ENCODE results near the gene INPP5E.
"Not testable (repeated sequence)": the region's sequence is repeated elsewhere in the genome, so short reads cannot be mapped to it uniquely, and the experiment has no call there.

The INPP5E gene

DNA sequence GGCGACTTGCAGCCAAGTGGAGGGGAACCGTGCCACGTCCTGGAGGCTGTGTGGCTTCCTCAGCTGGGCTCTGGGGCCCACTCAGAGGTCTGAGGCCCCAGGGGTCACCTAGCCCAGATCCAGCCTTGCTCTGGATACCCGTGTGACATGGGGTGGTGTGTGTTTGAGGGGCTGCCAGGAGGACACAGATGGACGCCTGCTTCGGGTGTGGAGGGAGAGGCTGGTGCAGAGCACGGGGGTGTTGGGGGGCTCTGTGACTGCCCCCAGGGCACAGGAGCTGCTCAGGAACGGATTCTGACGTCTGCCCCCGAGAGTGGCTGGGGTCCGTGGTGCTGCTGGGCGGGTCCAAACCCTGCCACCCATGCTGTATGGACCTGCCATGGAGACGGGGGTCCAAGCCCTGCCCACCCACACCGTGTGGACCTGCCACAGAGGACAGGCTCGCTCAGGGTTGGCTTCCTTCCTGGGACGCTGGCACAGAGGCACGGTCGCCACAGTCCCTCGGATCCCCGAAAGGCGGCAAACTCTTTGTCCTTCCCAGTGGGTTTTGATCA lies 10.5 kb downstream of the INPP5E start:
- no peak for DNase-seq

- no peak for DNase-seq
Observed at GRCh38 chr9:136426787-136427186, 12.9 kb downstream of the INPP5E start.

DNA sequence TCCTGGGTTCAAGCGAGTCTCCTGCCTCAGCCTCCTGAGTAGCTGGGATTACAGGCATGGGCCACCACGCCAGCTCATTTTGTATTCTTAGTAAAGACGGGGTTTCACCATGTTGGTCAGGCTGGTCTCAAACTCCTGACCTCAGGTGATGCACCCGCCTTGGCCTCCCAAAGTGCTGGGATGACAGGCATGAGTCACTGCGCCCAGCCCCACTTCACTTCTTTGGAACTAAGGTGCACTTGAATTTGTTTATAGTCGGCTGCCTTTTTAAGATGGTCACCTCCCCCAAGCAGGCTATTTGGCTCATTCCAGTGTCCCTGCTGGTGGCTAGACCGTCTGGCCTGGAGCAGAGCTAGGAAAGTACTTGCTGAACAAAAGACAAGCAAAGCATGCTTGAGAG lies 14.3 kb downstream of the INPP5E start:
- not testable (repeated sequence) for DNase-seq

GRCh38 chr9:136424750-136425362 lies 14.8 kb downstream of the INPP5E start:
- DNase-seq: no peak

- DNase-seq: no peak
Observed at GRCh38 chr9:136423432-136424146, 16.1 kb downstream of the INPP5E start.

DNA sequence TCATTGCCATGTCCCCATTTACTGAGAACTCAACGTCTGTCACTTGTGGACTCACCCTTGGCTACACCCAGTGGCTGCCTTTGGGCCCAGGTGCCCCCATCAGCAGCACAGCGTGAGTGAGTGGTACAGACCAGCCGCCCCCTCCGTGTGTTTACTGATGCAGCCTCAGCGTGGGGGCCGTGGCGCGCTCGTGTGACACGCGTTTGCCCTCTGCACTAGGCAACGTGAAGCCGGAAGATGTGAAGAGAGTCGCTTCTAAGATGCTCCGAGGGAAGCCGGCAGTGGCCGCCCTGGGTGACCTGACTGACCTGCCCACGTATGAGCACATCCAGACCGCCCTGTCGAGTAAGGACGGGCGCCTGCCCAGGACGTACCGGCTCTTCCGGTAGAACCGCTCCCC lies 16.8 kb downstream of the INPP5E start:
- no peak for DNase-seq

DNA sequence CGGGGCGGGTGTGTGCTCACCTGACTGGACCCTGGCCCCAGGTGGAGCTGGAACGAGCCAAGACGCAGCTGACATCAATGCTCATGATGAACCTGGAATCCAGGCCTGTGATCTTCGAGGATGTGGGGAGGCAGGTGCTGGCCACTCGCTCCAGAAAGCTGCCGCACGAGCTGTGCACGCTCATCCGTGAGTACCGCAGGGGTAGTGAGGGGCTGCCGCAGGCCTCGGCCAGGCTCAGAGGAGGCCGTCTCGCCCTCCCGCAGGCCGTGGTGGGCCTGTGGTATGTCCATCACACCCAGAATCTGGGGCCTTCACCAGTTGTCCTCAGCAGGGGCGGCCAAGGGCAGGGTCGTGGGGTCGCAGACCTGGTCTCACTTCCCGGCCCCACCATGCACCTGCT lies 17.9 kb downstream of the INPP5E start:
- no peak for DNase-seq

DNA sequence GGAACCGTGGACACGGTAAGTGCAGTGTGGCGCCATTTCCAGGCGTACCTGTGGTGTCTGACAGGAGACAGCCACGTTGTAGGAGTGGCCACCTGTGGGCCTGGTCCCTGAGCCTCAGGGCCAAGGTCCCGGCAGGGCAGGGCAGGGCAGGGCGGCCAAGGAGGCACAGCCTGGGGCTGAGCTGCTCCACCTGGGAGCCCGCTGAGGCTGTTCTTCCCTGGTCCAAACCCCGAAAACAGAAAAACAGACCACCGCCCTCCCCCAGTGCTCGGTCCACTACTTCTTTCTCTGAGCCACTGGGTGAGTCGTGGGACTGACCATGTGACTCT lies 20.6 kb downstream of the INPP5E start:
- DNase-seq: no peak

GRCh38 chr9:136418182-136419091 lies 21.2 kb downstream of the INPP5E start:
- DNase-seq: no peak

GRCh38 chr9:136416914-136417313 lies 22.7 kb downstream of the INPP5E start:
- DNase-seq: no peak

- DNase-seq: no peak
Observed at GRCh38 chr9:136416427-136416826, 23.2 kb downstream of the INPP5E start.

GRCh38 chr9:136412962-136413361 lies 26.7 kb downstream of the INPP5E start:
- DNase-seq: no peak

DNA sequence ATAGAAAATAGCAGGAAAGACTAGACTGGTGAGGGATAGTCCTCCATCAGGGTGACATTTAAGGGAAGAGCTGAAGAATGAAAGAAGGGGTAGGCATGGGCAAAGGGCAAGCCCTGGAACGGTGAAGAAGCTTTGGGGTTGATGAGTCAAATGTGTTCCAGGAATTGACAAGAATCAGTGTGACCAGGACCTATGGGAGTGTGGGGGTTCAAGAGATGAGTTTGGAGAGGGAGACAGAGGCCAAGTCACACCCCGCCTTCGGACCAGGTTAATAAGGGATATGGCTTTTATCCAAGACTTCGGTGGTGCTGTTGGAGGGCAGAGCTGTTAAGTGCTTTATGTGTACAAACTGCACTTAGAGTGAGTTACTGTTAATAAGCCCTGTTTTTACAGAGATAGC lies 28.3 kb downstream of the INPP5E start:
- DNase-seq: no peak

DNA sequence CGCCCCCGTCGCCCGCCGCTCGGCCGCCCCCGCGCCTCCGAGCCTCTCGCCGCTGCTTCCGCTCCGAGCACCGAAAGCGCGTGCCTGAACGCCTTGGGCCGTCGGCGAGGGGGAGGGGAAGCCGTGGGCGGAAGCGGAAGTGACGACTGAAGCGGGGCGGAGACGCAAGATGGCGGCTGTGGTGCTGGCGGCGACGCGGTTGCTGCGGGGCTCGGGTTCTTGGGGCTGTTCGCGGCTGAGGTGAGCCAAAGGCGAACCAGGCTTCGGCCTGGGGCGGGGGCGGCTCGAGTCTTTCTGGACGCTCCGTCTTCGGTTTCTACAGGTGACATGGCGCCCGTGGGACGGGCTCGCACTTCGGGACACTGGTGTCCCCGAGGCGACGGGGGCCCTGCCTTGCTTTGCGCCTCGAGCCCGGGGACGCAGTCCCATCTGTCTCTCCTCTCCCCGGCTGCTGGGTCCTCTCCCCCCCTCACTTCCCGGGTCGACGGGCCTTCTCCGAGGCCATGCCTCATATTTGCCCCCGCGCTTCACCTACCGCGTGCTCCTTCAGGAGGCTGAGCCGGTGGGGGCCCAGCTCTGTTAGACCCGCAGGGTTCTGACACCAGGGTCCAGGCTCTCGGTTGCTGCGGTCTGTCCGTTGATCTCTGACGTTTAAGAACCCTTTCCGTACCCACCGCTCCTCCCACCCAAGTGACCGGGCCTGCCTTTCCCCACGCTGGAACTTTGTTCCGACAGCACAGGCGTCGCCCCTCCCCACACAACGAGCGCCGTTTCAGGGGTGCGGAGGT lies 29.0 kb downstream of the INPP5E start, which contains the start of the genes ENTR1 and PMPCA:
Gene ENTR1, minus strand, starts transcription at position 115 of the 788 bp plus-strand sequence. CDS start 217 bp downstream, outside the sequence.
Gene PMPCA, plus strand, starts transcription at position 159 of the 788 bp plus-strand sequence. Its CDS starts 11 bp downstream, at position 170.
- DNase-seq: peak; percentile 97

GRCh38 chr9:136409557-136410455 lies 29.8 kb downstream of the INPP5E start:
- DNase-seq: peak; percentile 47

- no peak for DNase-seq
Observed at GRCh38 chr9:136407911-136408310, 31.7 kb downstream of the INPP5E start.

GRCh38 chr9:136407061-136407460 lies 32.6 kb downstream of the INPP5E start:
- DNase-seq: not testable (repeated sequence)

DNA sequence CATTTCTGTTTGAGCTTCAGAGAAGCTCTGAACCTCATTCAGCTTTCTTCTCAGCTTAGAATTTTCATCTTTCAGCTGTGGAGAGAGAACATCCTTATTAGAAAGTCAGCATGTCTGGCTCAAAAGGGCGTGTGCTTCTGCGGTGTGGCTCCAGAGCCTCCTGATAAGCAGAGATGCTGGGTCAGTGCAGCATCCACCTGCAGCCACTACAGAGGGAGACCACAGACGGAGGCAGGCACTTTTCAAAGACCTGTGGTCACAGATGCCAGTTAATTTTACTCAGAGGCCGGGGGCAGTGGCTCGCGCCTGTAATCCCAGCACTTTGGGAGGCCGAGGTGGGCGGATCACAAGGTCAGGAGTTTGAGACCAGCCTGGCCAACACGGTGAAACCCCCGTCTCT lies 33.7 kb downstream of the INPP5E start:
- DNase-seq: not testable (repeated sequence)

DNA sequence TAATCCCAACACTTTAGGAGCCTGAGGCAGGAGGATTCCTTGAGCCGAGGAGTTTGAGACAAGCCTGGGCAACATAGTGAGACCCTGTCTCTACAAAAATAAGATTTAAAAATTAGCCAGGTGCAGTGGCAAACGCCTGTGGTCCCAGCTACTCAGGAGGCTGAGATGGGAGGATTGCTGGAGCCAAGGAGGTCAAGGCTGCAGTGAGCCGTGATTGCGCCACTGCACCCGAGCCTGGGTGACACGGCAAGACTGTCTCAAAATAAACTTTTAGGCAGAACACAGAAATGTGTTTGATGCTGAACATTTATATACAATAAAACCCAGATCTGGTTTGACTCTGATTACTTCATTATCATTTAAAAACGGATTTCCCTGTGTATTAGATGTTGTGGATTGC lies 34.2 kb downstream of the INPP5E start:
- DNase-seq: no peak

DNA sequence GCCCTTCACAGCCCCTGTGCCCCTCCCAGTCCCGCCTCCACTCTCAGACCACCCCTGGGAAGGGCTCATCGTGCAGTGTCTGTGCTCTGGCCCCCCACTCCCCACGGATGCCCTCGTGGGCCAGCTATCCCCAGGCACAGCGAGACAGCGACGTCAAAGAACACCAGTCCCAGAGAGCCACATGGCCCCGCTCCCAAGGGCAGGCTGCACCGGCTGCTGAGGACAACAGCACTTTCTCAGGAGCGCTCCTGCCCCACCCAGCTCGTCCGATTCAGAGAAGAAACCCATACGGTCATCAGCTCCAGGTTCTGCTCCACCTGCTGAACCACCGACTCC lies 34.9 kb downstream of the INPP5E start:
- DNase-seq: no peak

Data from stimulated activated CD4-positive, alpha-beta T cell treated with anti-CD3 and anti-CD28 coated beads, Interleukin-4, amount 100 ng/mL, for 24 hours (primary cell).